Epidermal melanocyte (primary cell): ENCODE results near the gene CELSR1.

Experiments used
- DNase-seq: peaks from one replicate; pipeline ENCODE4 v3.0.0; 2011; ENCODE audit warnings: low spot score; ENCODE audit not compliant: insufficient read length

The CELSR1 gene

DNA sequence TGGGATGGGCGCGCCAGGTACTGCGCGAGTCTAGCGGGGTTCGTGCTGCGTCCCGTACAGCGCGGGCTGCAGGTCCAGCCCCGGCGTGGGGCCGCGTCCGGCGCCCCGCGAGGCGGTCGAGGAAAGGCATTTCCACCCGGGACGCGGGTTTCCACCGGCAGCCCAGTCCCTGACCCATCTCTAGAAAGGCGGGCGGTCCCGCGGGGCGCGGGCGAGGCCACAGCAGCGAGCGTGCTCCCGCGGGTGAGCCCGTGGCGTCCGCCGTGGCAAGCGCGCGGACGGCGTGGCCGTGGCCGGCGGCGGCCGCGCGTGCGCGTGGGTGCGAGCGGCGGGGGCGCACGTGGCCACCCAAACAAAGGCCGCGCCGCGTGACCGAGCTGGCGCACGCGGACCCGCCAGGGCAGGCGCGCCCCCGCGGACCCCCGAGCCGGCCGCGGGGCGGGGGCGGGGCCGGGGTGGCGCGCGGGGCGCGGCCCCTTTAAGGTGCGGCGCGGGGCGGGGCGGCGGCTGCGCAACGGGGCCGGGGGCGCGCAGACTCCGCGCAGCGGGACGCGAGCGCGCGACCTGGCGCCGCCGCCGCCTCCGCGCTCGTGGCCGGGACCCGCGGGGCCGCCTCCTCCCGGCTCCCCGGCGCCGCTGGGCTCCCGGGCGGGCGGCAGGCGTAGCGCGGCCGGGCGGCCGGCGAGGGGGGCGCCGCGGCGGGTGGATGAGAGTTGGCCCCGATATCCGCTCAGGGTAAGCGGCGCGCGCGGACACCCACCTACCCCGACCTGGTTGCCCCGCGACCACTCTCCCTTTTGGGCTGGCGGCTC lies 39.3 kb upstream of the CELSR1 start:
- peak; percentile 60 for DNase-seq

GRCh38 chr22:46575911-46576555 lies 38.6 kb upstream of the CELSR1 start:
- DNase-seq: no peak

DNA sequence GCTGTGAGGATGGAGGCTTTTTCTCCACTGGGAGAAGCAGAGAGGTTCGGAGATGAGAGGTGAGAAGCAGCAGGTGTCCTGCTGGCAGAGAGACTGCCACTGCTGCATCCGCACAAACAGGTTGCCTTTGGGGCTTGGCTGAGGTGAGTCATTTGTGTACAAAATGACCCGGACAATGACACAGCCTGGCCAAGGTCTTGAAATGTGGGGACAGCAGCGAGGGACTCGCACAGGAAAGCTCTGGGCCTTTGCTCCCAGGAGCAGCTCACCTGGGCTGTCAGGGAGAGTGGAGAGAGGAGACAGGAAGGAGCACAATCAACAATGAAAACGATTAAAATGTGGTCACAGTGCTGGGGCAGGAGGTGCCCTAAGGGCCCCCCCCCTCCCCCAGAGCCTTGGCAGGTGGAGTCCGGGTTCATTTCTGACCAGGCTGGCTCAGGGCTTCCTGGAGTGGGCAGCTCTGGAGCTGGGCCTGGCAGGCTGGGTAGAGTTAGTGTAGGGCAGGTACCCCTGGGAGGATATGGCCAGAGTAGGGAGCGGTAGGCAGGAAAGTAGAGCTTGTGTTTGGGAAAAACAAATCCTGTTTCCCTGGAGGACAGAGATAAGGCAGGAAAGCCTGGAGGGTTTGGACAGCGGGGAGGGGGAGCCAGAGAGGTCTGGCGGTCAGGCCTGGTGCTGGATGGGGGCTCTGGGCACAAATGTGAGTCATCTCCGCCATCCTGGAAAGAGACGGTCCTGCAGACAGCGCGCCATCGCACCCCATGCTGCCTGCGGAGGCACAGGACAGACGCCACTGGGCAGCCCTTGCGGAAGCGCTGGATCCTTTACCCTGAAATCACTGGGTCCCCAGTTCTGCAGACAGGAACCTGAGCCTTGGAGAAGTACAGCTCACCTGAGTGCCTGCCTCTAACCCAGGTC lies 37.8 kb upstream of the CELSR1 start:
- DNase-seq: no peak

DNA sequence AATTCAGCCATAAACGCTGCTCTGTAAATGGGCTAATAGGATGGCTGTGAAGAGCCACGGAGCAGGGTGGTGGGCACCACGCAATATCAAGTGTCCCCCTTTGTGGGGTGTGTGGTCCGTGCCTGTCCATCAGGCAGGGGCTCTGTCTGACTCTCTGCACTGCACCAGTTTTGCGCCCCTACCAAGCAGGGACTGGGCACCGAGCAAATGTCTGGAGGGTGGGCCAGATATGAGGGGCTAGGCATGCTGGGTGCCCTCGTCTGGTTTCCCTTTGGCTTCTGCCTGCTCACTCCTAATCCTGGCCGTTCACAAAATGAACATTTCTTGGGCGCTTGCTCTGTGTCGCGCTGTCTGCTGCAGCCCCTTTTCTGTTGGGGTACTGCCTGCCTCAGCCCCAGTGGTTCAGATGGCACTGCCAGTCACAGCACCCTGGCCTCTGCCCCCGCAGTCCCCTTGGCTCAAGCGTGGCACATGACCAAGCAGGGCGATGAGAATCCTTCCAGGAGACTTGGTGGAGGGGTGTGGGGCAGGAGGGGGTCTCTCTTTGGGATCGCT lies 37.1 kb upstream of the CELSR1 start:
- no peak for DNase-seq

DNA sequence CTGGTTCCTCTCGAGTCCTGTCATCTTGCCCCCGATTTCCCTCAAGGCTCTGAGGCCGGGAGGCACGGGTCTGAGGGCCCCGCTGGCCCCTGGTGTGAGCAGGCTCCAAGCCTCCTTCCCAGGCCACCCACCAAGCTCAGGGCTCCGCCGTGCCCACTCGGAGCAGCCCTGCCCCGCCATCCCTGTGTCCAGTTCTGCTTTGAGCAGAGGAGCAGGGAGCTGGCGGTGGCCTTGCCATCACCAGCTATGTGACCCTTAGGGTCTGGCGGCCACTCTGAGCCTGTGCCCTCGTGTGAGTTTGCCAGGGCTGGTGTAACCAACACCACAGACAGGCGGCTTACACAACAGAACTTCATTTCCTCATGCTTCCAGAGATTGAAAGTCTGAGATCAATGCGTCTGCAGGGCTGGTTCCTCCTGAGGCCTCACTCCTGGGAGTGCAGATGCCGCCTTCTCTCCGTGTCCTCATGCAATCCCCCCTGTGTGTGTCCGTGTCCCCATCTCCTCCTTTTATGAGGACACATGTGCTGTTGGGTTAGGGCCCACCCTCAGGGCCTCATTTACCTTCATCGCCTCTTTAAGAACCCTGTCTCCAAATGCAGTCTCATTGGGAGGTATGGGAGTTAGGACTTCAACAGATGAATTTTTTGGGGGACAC lies 36.5 kb upstream of the CELSR1 start:
- no peak for DNase-seq

DNA sequence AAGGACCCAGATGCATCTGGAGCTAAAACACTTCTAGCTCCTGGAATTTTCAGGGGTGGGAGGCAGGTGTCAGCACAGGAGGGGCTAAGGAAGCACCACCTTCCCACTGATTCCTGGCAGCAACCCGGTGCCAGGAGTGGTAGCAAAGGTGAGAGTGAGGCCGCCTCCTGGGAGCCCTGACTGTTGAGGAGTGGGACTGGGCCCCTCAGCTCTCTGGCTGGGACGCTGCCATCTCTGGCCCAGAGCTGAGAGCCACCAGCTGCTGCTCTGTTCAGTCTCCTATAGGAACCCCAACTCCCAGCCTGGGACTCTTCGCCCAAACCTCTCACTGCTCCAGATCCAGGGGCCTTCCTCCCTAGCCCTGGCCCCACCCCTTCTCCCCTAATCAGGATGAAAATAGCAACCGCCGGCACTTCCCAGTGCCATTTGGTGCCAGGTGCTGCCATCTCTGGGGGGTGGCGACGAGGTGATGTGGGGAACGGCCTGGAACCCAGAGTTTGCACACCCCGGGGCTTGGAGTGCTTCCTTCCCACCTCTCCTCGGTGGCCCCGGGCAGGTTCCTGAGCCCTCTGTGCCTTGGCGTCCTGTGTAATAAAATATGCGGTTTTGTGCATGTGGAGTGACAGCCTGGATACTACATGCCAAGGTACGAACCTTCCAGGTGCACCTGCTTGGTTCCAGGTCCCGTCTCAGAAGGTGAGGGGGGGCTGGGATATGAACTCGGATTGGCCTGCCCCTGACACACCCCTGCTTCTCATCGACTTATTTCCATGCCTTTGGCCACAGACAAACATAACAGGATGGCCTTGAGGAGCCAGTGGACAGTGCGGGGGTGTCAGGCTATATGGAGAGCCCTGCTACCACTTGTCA lies 35.7 kb upstream of the CELSR1 start:
- DNase-seq: no peak

- DNase-seq: no peak
Measured at GRCh38 chr22:46571642-46572250, 34.3 kb upstream of the CELSR1 start.

GRCh38 chr22:46569848-46570695 lies 32.7 kb upstream of the CELSR1 start:
- no peak for DNase-seq

DNA sequence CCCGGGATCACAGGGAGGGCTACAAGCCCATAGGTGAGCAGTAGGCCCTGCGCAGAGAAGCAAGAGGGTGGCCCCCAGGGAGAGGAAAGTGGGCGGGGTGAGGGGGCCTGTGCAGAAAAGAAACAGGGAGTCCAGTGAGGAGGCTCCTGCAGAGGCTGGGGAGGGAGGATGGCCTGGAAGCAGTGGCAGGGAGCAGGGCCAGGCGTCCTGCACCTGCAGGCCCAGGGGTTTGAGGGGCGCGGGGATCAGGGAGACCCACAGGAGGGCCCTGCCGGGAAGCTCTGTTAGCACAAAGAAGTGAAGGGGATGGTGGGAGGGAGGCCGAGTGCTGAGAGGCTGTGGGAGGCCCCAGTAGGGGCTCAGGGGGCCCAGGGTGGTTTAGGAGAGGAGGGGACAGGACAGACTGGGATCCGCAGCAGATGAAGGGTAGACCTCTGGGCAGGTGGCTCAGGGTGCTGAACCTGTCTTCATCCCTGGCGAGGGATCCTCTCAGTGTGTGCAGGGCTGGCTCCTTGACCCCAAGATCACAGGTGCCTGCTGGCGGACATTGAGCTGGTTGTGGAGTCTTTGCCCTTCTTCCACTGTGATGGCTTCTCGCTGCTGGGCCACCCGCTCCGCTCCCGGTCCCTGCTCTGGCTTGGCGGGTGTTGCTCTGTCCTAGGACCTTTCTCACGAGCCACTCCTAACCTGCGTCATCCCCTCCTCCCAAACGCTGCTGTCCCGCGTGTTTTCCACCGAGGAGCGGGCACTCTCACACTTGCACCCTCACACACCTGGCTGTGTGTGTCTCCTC lies 31.8 kb upstream of the CELSR1 start:
- DNase-seq: no peak

DNA sequence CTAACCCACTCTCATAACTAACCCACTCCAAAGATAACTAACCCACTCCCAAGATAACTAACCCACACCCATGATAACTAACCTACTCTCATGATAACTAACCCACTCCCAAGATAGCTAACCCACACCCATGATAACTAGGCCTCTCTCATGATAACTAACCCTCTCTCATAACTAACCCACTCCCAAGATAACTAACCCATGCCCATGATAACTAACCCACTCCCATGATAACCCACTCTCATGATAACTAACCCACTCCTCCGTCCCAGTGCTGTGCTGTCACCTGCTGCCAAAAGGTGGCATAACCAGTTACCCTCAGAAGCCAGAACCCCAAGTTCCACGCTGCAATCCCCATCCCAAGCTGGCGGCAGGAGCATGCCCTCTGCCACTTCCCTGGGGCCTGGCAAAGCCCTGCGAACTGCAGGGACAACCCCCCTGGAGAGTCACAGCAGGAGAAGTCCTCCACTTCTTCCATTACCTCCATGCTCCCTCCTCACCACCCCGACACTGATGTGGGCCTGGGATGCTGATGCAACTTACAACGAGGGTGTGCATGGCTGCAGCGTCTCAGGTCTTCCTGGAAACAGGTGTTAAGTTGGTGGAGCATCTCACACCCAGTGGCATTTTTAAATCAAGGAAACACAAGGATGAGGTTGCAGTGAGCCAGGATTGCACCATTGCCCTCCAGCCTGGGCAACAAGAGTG lies 30.8 kb upstream of the CELSR1 start:
- no peak for DNase-seq

DNA sequence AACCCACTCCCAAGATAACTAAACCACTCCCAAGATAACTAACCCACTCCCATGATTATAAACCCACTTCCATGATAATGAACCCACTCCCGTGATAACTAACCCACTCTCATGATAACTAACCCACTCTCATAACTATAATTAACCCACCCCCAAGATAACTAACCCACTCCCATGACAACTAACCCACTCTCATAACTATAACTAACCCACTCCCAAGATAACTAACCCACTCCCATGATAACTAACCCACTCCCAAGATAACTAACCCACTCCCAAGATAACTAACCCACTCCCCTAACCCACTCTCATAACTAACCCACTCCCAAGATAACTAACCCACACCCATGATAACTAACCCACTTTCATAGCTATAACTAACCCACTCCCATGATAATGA lies 30.1 kb upstream of the CELSR1 start:
- no peak for DNase-seq

DNA sequence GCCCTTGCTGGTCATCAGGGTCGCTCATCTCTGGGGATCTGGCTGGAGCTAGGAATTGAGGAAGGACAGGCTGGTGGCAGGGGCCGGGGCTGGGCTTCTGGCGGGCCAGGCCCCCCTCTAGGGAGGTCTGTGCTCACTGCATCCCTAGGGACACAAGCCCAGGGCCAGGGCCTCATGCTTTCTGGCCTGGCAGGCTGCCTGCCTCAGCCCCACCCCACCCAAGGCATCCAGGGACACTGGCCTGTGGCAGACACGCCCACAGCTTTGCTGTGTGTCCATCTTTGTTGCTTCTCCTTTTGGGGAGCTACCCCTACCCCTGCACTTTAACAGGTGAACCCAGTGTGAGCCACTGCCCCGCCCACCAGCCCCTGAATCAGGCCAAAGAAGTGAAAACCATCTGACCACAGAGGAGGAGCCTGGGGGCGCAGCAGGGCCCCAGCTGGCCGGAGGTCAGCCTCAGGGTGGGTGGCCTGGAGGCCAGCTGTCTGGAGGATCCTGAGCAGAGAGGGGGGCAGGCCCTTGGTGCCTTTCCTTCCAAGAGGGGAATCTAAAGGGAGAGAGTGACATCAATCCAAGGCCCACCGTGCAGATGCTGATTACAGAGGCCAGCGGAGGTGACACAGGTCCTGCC lies 26.8 kb upstream of the CELSR1 start:
- no peak for DNase-seq

DNA sequence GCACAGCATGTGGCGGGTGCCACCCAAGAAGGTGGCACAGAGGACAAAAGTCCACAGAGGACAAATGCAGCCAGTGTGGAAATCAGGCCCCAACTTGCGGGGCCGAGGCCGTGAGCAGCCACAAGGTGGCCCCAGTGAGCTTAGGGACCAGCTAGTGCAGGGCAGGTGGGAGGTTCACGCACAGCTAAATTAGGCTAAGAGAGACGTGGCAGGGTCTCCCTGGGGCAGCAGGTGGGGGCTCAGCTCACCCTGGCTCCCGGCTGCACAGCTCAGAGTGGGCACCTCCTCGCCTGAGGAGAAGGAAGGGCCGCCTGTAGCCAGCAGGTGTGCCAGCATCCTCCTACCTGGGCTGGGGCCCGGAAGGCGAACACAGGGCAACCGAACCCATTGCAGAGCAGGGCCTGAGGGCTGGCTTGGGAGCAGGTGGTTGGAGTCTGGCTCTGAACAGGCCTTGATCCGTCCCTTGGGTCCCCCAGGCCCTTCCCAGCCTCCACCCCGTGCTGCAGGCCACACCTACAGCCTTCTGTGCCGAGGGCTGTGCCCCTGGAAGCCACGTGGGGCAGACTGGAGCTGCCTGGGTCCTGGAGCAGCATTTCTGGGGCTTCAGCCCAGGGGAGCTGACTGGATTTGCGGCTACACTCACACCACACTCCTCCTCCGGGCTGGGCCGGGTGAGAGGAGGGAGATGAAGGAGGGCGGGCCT lies 26.1 kb upstream of the CELSR1 start:
- DNase-seq: no peak

GRCh38 chr22:46561435-46561905 lies 24.1 kb upstream of the CELSR1 start:
- DNase-seq: no peak

DNA sequence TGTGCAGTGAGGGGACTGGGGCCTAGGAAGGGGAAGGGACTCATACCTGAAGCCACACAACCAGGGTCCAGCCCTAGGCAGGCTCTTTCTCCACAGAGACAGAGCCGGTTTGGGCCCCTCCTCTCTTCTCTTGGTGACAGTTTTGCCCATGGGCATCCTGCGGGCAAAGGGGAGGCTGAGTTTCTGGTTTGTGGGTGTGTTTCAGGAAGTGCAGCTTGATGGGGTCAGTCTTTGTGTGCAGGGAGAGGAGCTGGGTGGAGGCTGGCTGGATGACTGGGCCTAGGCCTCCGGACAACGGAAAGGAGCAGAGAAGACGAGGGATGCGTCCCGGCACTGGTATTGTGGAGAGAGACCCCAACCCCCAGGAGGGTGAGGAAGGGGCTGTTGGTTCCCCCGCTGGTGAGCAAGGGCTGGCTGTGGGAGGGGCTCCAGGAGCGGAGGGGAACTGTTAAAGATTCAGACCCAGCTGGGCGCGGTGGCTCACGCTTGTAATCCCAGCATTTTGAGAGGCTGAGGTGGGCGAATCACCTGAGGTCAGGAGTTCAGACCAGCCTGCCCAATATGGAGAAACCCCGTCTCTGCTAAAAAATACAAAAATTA lies 23.4 kb upstream of the CELSR1 start:
- no peak for DNase-seq
